ENCODE measurements around the gene RBM47.
"Not testable (repeated sequence)": the region's sequence is repeated elsewhere in the genome, so short reads cannot be mapped to it uniquely, and the experiment has no call there.

Gene RBM47

GRCh38 chr4:40573593-40574311, 55.9 kb downstream of the RBM47 start:
- Mint-ChIP-seq H3K36me3 (ENCODE audit: low read depth) (peaks cover 4% of the 10 kb centered on the region), H3K9me3 (no peaks in the 10 kb centered on the region), H3K27ac (peak overlapping the region; percentile 87), H3K4me1 (ENCODE audit: low read depth) (peaks cover 42% of the 10 kb centered on the region), H3K27me3 (ENCODE audit: low read depth) (no peaks in the 10 kb centered on the region), H3K4me3 (peak overlapping the region; percentile 73)
- DNase-seq (ENCODE audit: low spot score) = no peak

GRCh38 chr4:40572692-40573310, 56.9 kb downstream of the RBM47 start:
- no peak overlapping the region for H3K27ac Mint-ChIP-seq
- peaks cover 4% of the 10 kb centered on the region for H3K36me3 Mint-ChIP-seq (ENCODE audit: low read depth)
- H3K9me3 Mint-ChIP-seq = no peaks in the 10 kb centered on the region
- no peak for DNase-seq (ENCODE audit: low spot score)
- H3K4me3 Mint-ChIP-seq = no peak overlapping the region
- H3K27me3 Mint-ChIP-seq (ENCODE audit: low read depth) = no peaks in the 10 kb centered on the region
- peaks cover 40% of the 10 kb centered on the region for H3K4me1 Mint-ChIP-seq (ENCODE audit: low read depth)

GRCh38 chr4:40571208-40571607, 58.5 kb downstream of the RBM47 start:
- H3K36me3 Mint-ChIP-seq (ENCODE audit: low read depth) = peaks cover 3% of the 10 kb centered on the region
- H3K9me3 Mint-ChIP-seq = no peaks in the 10 kb centered on the region
- peaks cover 25% of the 10 kb centered on the region for H3K4me1 Mint-ChIP-seq (ENCODE audit: low read depth)
- H3K4me3 Mint-ChIP-seq = no peak overlapping the region
- DNase-seq (ENCODE audit: low spot score) = no peak
- H3K27ac Mint-ChIP-seq = no peak overlapping the region
- H3K27me3 Mint-ChIP-seq (ENCODE audit: low read depth) = no peaks in the 10 kb centered on the region

GRCh38 chr4:40570348-40571077, 59.2 kb downstream of the RBM47 start:
- Mint-ChIP-seq H3K4me3 (no peak overlapping the region), H3K9me3 (no peaks in the 10 kb centered on the region), H3K27ac (no peak overlapping the region), H3K4me1 (ENCODE audit: low read depth) (peaks cover 20% of the 10 kb centered on the region), H3K36me3 (ENCODE audit: low read depth) (peaks cover 3% of the 10 kb centered on the region), H3K27me3 (ENCODE audit: low read depth) (no peaks in the 10 kb centered on the region)
- DNase-seq (ENCODE audit: low spot score) = no peak

GRCh38 chr4:40564815-40565483, 64.7 kb downstream of the RBM47 start:
- Mint-ChIP-seq H3K27me3 (ENCODE audit: low read depth) (no peaks in the 10 kb centered on the region), H3K9me3 (no peaks in the 10 kb centered on the region), H3K4me1 (ENCODE audit: low read depth) (peaks cover 24% of the 10 kb centered on the region), H3K36me3 (ENCODE audit: low read depth) (peaks cover 1% of the 10 kb centered on the region), H3K27ac (peak overlapping the region; percentile 15), H3K4me3 (no peak overlapping the region)
- no peak for DNase-seq (ENCODE audit: low spot score)

- Mint-ChIP-seq H3K4me3 (no peak overlapping the region), H3K27me3 (ENCODE audit: low read depth) (no peaks in the 10 kb centered on the region), H3K9me3 (no peaks in the 10 kb centered on the region), H3K4me1 (ENCODE audit: low read depth) (peaks cover 34% of the 10 kb centered on the region), H3K27ac (no peak overlapping the region), H3K36me3 (ENCODE audit: low read depth) (peaks cover 1% of the 10 kb centered on the region)
- DNase-seq (ENCODE audit: low spot score) = no peak
Observed at GRCh38 chr4:40564004-40564403, 65.7 kb downstream of the RBM47 start.

GRCh38 chr4:40563401-40563800, 66.3 kb downstream of the RBM47 start:
- Mint-ChIP-seq H3K36me3 (ENCODE audit: low read depth) (peaks cover 1% of the 10 kb centered on the region), H3K4me1 (ENCODE audit: low read depth) (peaks cover 37% of the 10 kb centered on the region), H3K4me3 (no peak overlapping the region), H3K27ac (no peak overlapping the region), H3K27me3 (ENCODE audit: low read depth) (no peaks in the 10 kb centered on the region), H3K9me3 (no peaks in the 10 kb centered on the region)
- no peak for DNase-seq (ENCODE audit: low spot score)

- Mint-ChIP-seq H3K4me1 (ENCODE audit: low read depth) (peaks cover 39% of the 10 kb centered on the region), H3K36me3 (ENCODE audit: low read depth) (peaks cover 1% of the 10 kb centered on the region), H3K4me3 (no peak overlapping the region), H3K9me3 (no peaks in the 10 kb centered on the region), H3K27me3 (ENCODE audit: low read depth) (no peaks in the 10 kb centered on the region), H3K27ac (no peak overlapping the region)
- DNase-seq (ENCODE audit: low spot score) = no peak
Observed at GRCh38 chr4:40562681-40563080, 67.0 kb downstream of the RBM47 start.

GRCh38 chr4:40562208-40562607, 67.5 kb downstream of the RBM47 start:
- peaks cover 40% of the 10 kb centered on the region for H3K4me1 Mint-ChIP-seq (ENCODE audit: low read depth)
- peaks cover 1% of the 10 kb centered on the region for H3K36me3 Mint-ChIP-seq (ENCODE audit: low read depth)
- H3K9me3 Mint-ChIP-seq = no peaks in the 10 kb centered on the region
- no peak overlapping the region for H3K4me3 Mint-ChIP-seq
- H3K27ac Mint-ChIP-seq = no peak overlapping the region
- H3K27me3 Mint-ChIP-seq (ENCODE audit: low read depth) = no peaks in the 10 kb centered on the region
- no peak for DNase-seq (ENCODE audit: low spot score)

- not testable (repeated sequence) for H3K9me3 Mint-ChIP-seq; H3K36me3 Mint-ChIP-seq (ENCODE audit: low read depth); H3K27ac Mint-ChIP-seq; H3K4me3 Mint-ChIP-seq; H3K27me3 Mint-ChIP-seq (ENCODE audit: low read depth); DNase-seq (ENCODE audit: low spot score)
- peaks cover 40% of the 10 kb centered on the region for H3K4me1 Mint-ChIP-seq (ENCODE audit: low read depth)
Observed at GRCh38 chr4:40561543-40562177, 68.0 kb downstream of the RBM47 start.

GRCh38 chr4:40559585-40560465, 69.8 kb downstream of the RBM47 start:
- DNase-seq (ENCODE audit: low spot score) = peak; percentile 27
- no peaks in the 10 kb centered on the region for H3K9me3 Mint-ChIP-seq
- H3K4me3 Mint-ChIP-seq = no peak overlapping the region
- H3K4me1 Mint-ChIP-seq (ENCODE audit: low read depth) = peaks cover 38% of the 10 kb centered on the region
- H3K27ac Mint-ChIP-seq = peak overlapping the region; percentile 62
- peaks cover 1% of the 10 kb centered on the region for H3K36me3 Mint-ChIP-seq (ENCODE audit: low read depth)
- no peaks in the 10 kb centered on the region for H3K27me3 Mint-ChIP-seq (ENCODE audit: low read depth)

- no peaks in the 10 kb centered on the region for H3K9me3 Mint-ChIP-seq
- H3K27me3 Mint-ChIP-seq (ENCODE audit: low read depth) = no peaks in the 10 kb centered on the region
- H3K27ac Mint-ChIP-seq = peak overlapping the region; percentile 28
- DNase-seq (ENCODE audit: low spot score) = no peak
- peaks cover 35% of the 10 kb centered on the region for H3K4me1 Mint-ChIP-seq (ENCODE audit: low read depth)
- no peak overlapping the region for H3K4me3 Mint-ChIP-seq
- peaks cover 1% of the 10 kb centered on the region for H3K36me3 Mint-ChIP-seq (ENCODE audit: low read depth)
Observed at GRCh38 chr4:40557736-40558135, 71.9 kb downstream of the RBM47 start.
